Sigmoid colon (tissue), 7 donors: ENCODE measurements around the gene UBE2E2. TPM values are rescaled to one million over a fixed set of nuclear protein-coding genes. Genes with fewer than 3 reads are reported as not detected.
"Not testable (repeated sequence)": the region's sequence is repeated elsewhere in the genome, so short reads cannot be mapped to it uniquely, and the experiment has no call there.

Experiments used
- DNase-seq: peaks from one replicate; pipeline ENCODE4 v3.0.0-alpha.2; 2019
- H3K27ac ChIP-seq, 4 donors: fragments of 200-600 bp; sonication (generic); one replicate each; pipeline ENCODE4 v1.5.1; 2016 to 2019; ENCODE audit warnings: mild to moderate bottlenecking in 1 of 4
- H3K27me3 ChIP-seq, 3 donors: fragments of 200-600 bp; sonication (generic); one replicate each; pipeline ENCODE4 v1.5.1; 2019; ENCODE audit warnings: mild to moderate bottlenecking in 1 of 3
- H3K36me3 ChIP-seq, 4 donors: fragments of 200-600 bp; sonication (generic); one replicate each; pipeline ENCODE4 v1.5.1; 2016 to 2019
- H3K4me1 ChIP-seq, 4 donors: fragments of 200-600 bp; sonication (generic); one replicate each; pipeline ENCODE4 v1.5.1; 2017 to 2019
- H3K4me3 ChIP-seq, 4 donors: fragments of 200-600 bp; sonication (generic); one replicate each; pipeline ENCODE4 v1.5.1; 2017 to 2019; ENCODE audit warnings: mild to moderate bottlenecking in 2 of 4, moderate library complexity in 1 of 4
- H3K9me3 ChIP-seq, 4 donors: fragments of 200-600 bp in 3 of 4; sonication (generic) in 3 of 4; one replicate each; pipeline versions ENCODE4 v1.5.1 to v1.6.1; 2013 to 2019
- EP300 ChIP-seq, 4 donors: sonication (generic); formaldehyde crosslinking; IDR thresholded peaks; one replicate each; pipeline ENCODE4 v1.6.1; 2017; ENCODE audit warnings: antibody characterized with exemption in 4 of 4
- POLR2A ChIP-seq, 2 donors: fragments of 450-650 bp; IDR thresholded peaks; one replicate each; pipeline ENCODE4 v1.6.1; 2016; ENCODE audit warnings: antibody characterized with exemption in 2 of 2, mild to moderate bottlenecking in 2 of 2, moderate library complexity in 2 of 2
- POLR2AphosphoS5 ChIP-seq, 4 donors: sonication (generic); formaldehyde crosslinking; IDR thresholded peaks; one replicate each; pipeline ENCODE4 v1.6.1; 2017; ENCODE audit warnings: antibody characterized with exemption in 4 of 4
- WGBS, 2 donors: extraction: QIAGEN DNeasy Blood & Tissue Kit; methylation state at CpG; one replicate each; pipeline ENCODE4 v1.1.7; 2013; 5-methylcytosine and 5-hydroxymethylcytosine counted together
- intact Hi-C: fragments of 100-400 bp; cut with DNase I; formaldehyde crosslinking; loops from one replicate; pipeline ENCODE4 v1.15.1; 2023
- polyA plus RNA-seq, 3 donors: library from polyadenylated mRNA; stranded (reverse); fragments of 200-250 nt; gene quantifications; one replicate each; pipeline ENCODE4 v1.2.3, GENCODE V29; 2013
- total RNA-seq, 4 donors: library from RNA; depleted of rRNA; stranded (reverse); fragments of >200 nt; gene quantifications; one replicate each; pipeline ENCODE4 v1.1.0, GENCODE V29; 2016
- TF ChIP-seq, protein P1 (sequence below), 4 experiments: fragments of 450-650 bp in 3 of 4; fragments of 200-600 bp in 1 of 4; IDR thresholded peaks; one replicate each; pipeline ENCODE4 v1.5.1; 2016 to 2019; ENCODE audit warnings: antibody characterized with exemption in 4 of 4, mild to moderate bottlenecking in 3 of 4, moderate library complexity in 2 of 4
- donor health status: healthy with polysubstance abuse.
- donor health status: Bipolar disorder and iron deficiency.
- donor health status: healthy.

UBE2E2 gene
- total and polyA plus RNA-seq, 7 donors = 3.7 to 135 (median 34.6) TPM

DNA sequence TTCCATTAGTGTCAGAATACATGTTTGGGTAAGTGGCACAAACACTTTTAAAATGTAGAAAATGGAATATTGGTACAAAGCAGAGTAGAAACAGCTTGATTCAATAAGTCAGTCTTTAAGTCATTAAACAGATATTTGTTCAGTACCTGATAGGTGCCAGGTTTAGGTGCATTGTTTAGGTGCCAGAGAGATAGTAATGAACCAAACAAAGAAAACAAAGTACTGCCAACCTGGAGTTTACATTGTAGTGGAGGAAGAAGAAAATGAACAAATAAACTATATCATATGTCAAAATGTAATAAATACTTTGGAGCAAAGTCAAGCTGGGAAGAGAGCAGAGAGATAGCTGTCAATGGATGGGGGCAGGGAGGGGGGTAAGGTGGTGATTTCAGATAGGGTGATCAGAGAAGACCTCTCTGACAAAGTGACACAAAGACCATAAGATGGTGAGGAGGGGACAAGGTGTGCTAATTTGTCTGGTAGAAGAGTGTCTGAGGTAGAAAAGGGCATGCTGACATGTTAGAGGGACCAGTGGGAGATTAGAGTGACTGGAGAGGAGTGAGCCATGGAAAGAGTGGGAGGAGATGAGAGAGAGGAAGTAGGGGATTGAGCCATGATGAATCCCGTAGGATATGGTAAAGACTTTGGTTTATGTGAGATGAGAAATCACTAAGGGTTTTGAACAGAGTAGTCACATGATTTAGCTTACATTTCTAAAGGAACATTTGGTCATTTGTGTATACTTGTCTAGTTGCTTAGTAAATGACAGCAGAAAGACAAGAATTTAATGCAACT, 128.2 kb downstream of the UBE2E2 start:
- Histone ChIP-seq H3K27me3 (no peaks in the 10 kb centered on the region), H3K4me1 (no peaks in the 10 kb centered on the region), H3K36me3 (no peaks in the 10 kb centered on the region), H3K27ac (no peak overlapping the region), H3K4me3 (no peak overlapping the region), H3K9me3 (no peaks in the 10 kb centered on the region)
- TF ChIP-seq EP300 (IDR thresholded peaks at IDR 0.05) = no peak
- no peak for TF ChIP-seq POLR2A (IDR thresholded peaks at IDR 0.05)
- TF ChIP-seq, protein P1, sequence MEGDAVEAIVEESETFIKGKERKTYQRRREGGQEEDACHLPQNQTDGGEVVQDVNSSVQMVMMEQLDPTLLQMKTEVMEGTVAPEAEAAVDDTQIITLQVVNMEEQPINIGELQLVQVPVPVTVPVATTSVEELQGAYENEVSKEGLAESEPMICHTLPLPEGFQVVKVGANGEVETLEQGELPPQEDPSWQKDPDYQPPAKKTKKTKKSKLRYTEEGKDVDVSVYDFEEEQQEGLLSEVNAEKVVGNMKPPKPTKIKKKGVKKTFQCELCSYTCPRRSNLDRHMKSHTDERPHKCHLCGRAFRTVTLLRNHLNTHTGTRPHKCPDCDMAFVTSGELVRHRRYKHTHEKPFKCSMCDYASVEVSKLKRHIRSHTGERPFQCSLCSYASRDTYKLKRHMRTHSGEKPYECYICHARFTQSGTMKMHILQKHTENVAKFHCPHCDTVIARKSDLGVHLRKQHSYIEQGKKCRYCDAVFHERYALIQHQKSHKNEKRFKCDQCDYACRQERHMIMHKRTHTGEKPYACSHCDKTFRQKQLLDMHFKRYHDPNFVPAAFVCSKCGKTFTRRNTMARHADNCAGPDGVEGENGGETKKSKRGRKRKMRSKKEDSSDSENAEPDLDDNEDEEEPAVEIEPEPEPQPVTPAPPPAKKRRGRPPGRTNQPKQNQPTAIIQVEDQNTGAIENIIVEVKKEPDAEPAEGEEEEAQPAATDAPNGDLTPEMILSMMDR (IDR thresholded peaks at IDR 0.05) = no peak
- no peak for TF ChIP-seq POLR2AphosphoS5 (IDR thresholded peaks at IDR 0.05)
- WGBS, 2 donors = 68 to 84% methylated on average over 1 of the region's 1 CpG
- no peak for DNase-seq
- intact Hi-C loops = no loop called here

- intact Hi-C loops = no loop called here
- no peaks in the 10 kb centered on the region for H3K36me3 ChIP-seq
- 90 to 91% methylated on average over 2 of the region's 2 CpGs for WGBS, 2 donors
Observed at GRCh38 chr3:23333633-23334032, 130.5 kb downstream of the UBE2E2 start.

DNA sequence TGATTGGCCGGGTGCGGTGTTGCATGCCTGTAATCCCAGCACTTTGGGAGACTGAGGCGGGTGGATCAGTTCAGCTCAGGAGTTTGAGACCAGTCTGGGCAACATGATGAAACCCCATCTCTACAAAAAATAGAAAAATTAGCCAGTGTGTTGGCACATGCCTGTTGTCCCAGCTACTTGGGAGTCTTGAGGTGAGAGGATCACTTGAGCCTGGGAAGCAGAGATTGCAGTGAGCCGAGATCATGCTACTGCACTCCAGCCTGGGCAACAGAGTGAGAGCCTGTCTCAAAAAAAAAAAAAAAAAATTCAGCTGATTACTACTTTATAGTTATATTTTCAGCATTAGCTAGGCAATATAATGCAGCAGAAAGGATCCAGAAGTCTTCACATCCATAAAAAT, 133.7 kb downstream of the UBE2E2 start:
- DNase-seq, H3K27me3 ChIP-seq, H3K36me3 ChIP-seq, H3K9me3 ChIP-seq, H3K27ac ChIP-seq, intact Hi-C loops, H3K4me3 ChIP-seq: not testable (repeated sequence)
- H3K4me1 ChIP-seq = peaks cover 0 to 10% (median 2%) of the 10 kb centered on the region in 4 donors
- 95 to 98% methylated on average over 4 of the region's 4 CpGs for WGBS, 2 donors

More at GRCh38 chr3:23333633-23334032, 130.5 kb downstream of the UBE2E2 start:
- H3K4me1 ChIP-seq = peaks cover 0 to 4% (median 0%) of the 10 kb centered on the region in 4 donors
- DNase-seq = no peak
- H3K9me3 ChIP-seq = no peaks in the 10 kb centered on the region
- TF ChIP-seq POLR2A (IDR thresholded peaks at IDR 0.05) (no peak), POLR2AphosphoS5 (IDR thresholded peaks at IDR 0.05) (no peak), EP300 (IDR thresholded peaks at IDR 0.05) (no peak)
- TF ChIP-seq, protein P1 (IDR thresholded peaks at IDR 0.05) = no peak
- no peak overlapping the region for H3K4me3 ChIP-seq
- H3K27ac ChIP-seq = no peak overlapping the region
- H3K27me3 ChIP-seq = no peaks in the 10 kb centered on the region

GRCh38 chr3:23341147-23341838, 138.2 kb downstream of the UBE2E2 start:
- intact Hi-C loops = no loop called here
- Histone ChIP-seq H3K9me3 (no peaks in the 10 kb centered on the region), H3K4me3 (no peak overlapping the region), H3K36me3 (no peaks in the 10 kb centered on the region), H3K27ac (no peak overlapping the region), H3K4me1 (peaks cover 0 to 10% (median 2%) of the 10 kb centered on the region in 4 donors), H3K27me3 (no peaks in the 10 kb centered on the region)
- 22 to 36% methylated on average over 1 of the region's 1 CpG for WGBS, 2 donors
- DNase-seq = no peak
- TF ChIP-seq POLR2AphosphoS5 (IDR thresholded peaks at IDR 0.05) = no peak
- TF ChIP-seq, protein P1 (IDR thresholded peaks at IDR 0.05) = no peak
- TF ChIP-seq EP300 (IDR thresholded peaks at IDR 0.05) = no peak
- TF ChIP-seq POLR2A (IDR thresholded peaks at IDR 0.05) = no peak

- no peaks in the 10 kb centered on the region for H3K27me3 ChIP-seq
- H3K4me1 ChIP-seq = peaks cover 0 to 10% (median 0%) of the 10 kb centered on the region in 4 donors
- no peaks in the 10 kb centered on the region for H3K36me3 ChIP-seq
- H3K4me3 ChIP-seq = no peak overlapping the region
- intact Hi-C loops = no loop called here
- WGBS, 2 donors = 89 to 91% methylated on average over 4 of the region's 4 CpGs
- DNase-seq = no peak
- no peak overlapping the region for H3K27ac ChIP-seq
- no peaks in the 10 kb centered on the region for H3K9me3 ChIP-seq
- no peak for TF ChIP-seq EP300 (IDR thresholded peaks at IDR 0.05)
- no peak for TF ChIP-seq POLR2AphosphoS5 (IDR thresholded peaks at IDR 0.05)
- TF ChIP-seq, protein P1 (IDR thresholded peaks at IDR 0.05) = no peak
- no peak for TF ChIP-seq POLR2A (IDR thresholded peaks at IDR 0.05)
Observed at GRCh38 chr3:23342343-23342742, 139.2 kb downstream of the UBE2E2 start.
